ENCODE measurements around the gene OSBPL9.
"Not testable (repeated sequence)": the region's sequence is repeated elsewhere in the genome, so short reads cannot be mapped to it uniquely, and the experiment has no call there.

The OSBPL9 gene

GRCh38 chr1:51818487-51818886 lies 201.6 kb downstream of the OSBPL9 start:
- DNase-seq: no peak

DNA sequence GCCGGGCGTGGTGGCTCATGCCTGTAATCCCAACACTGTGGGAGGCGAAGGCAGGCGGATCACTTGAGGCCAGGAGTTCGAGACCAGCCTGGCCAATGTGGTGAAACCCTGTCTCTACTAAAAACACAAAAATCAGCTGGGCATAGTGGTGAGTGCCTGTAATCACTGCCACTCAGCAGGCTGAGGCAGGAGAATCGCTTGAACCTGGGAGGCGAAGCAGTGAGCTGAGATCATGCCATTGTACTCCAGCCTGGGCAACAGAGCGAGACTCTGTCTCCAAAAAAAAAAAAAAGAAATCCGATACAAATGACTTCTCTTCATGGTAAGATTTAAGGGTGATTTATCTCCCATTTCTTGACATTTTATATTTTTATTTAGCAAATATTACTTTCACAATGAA lies 202.1 kb downstream of the OSBPL9 start:
- DNase-seq: not testable (repeated sequence)

DNA sequence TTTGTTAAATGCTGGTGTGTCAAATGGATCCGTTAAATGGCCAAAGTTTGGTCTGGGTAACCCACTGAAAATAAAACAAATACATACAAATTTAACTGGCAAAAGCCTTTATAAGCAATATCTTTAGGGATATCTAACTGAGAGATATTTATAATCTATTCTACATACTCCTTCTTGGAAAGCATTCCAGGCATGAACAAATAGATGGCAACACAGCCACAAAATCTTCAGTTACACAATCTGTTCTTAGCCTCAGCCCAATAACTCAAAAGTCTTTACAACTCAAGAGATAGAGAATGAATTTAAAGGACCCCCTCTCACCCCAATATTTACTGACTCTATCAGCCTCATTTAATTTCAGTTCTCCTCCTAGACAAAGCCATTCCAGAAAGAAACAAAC lies 202.9 kb downstream of the OSBPL9 start:
- no peak for DNase-seq

DNA sequence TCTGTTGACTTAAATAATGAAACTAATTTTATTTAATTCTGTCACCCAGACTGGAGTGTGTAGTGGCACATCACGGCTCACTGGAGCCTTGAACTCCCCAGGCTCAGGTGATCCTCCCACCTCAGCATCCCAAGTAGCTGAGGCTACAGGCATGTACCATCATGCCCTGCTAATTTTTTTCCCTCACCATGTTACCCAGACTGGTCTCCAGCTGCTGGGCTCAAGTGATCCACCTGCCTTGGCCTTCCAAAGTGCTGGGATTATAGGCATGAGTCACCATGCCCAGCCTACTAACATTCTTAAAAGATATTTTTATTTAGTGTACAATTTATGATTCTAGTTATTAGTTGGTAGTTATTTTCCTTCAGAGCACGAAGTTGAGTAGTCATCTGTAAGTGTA lies 212.2 kb downstream of the OSBPL9 start:
- no peak for DNase-seq

- DNase-seq: no peak
These were observed 216.8 kb downstream of the OSBPL9 start for GRCh38 chr1:51833700-51834099.

- DNase-seq: no peak
These were observed 220.4 kb downstream of the OSBPL9 start for GRCh38 chr1:51837243-51837642.
